Measurements from ENCODE around the gene SRCAP. TPM values are rescaled to one million over a fixed set of nuclear protein-coding genes. Genes with fewer than 3 reads are reported as not detected.

Gene SRCAP
- polyA plus RNA-seq, 1 of the 3 experiments (the other 2 are of a cell fraction), result 5.6 TPM

DNA sequence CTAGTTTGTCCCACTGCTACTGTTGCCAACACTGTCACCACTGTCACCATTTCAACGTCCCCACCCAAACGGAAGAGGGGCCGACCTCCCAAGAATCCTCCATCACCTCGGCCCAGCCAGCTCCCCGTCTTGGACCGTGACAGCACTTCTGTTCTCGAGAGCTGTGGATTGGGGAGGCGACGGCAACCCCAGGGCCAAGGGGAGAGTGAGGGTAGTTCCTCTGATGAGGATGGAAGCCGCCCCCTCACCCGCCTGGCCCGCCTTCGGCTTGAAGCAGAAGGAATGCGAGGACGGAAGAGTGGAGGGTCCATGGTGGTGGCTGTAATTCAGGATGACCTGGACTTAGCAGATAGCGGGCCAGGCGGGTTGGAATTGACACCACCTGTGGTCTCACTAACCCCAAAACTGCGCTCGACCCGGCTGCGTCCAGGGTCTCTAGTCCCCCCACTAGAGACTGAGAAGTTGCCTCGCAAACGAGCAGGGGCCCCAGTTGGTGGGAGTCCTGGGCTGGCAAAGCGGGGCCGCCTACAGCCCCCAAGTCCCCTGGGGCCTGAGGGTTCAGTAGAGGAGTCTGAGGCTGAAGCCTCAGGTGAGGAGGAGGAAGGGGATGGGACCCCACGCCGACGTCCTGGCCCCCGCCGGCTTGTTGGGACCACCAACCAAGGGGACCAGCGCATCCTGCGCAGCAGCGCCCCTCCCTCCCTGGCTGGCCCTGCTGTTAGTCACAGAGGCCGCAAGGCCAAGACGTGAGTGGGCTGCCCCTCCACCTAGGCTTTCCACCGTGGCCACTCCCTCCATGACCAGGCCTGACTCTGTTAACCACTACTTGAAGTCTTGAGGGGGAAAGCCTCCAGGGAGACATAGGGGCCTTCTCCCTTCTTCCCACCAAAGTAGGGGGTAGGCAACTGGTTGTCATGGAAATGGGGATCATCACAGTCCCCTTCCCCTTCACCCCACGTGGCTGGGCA lies 40.3 kb downstream of the SRCAP start:
- Histone ChIP-seq H3K27me3 (ENCODE audit: insufficient read depth) (no peaks in the 10 kb centered on the region), H2AFZ (ENCODE audit: low read depth) (no peak overlapping the region), H3K9me3 (no peaks in the 10 kb centered on the region), H4K20me1 (ENCODE audit: insufficient read depth) (0 out of 2 replicates have a peak, but pooled peaks cover 7% of the 10 kb centered on the region), H3K4me1 (ENCODE audit: control insufficient read depth in 1 of 2, insufficient read depth in 2 of 2, low read depth in 1 of 2, low read length in 1 of 2) (peaks cover 11 to 21% of the 10 kb centered on the region in 2 experiments; a peak in 3 of 4 replicates), H3K27ac (ENCODE audit: low read depth in 2 of 2, low read length in 1 of 2) (peak overlapping the region in 1 of 2 experiments; percentile 87; a peak in 2 of 4 replicates), H3K79me2 (ENCODE audit: insufficient read depth) (peaks cover 5% of the 10 kb centered on the region; the same call in 1 of the 2 replicates), H3K36me3 (replicated peaks in 1 of 2; ENCODE audit: control insufficient read depth in 1 of 2, insufficient read depth in 2 of 2, low read length in 1 of 2) (peaks cover 18 to 58% of the 10 kb centered on the region in 2 experiments), H3K4me3 (ENCODE audit: low read depth in 2 of 2, low read length in 1 of 2) (no peak overlapping the region), H3F3A (replicated peaks; ENCODE audit: insufficient read depth) (peaks cover 26% of the 10 kb centered on the region), H3K9me2 (no peaks in the 10 kb centered on the region), H3K9ac (no peak overlapping the region), H3K4me2 (no peak overlapping the region)
- no peak for DNase-seq
- TF ChIP-seq, protein P1, sequence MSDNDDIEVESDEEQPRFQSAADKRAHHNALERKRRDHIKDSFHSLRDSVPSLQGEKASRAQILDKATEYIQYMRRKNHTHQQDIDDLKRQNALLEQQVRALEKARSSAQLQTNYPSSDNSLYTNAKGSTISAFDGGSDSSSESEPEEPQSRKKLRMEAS (IDR thresholded peaks at IDR 0.05; ENCODE audit: low read depth), result no peak
- TF ChIP-seq EP300 (IDR thresholded peaks at IDR 0.05; ENCODE audit: borderline replicate concordance in 1 of 2, low read depth in 1 of 2, low read length in 1 of 2), result no peak
- no peak for TF ChIP-seq GATA2 (CRISPR knock-in tag; IDR thresholded peaks at IDR 0.05)
- no peak for TF ChIP-seq FOSL2 (IDR thresholded peaks at IDR 0.05; ENCODE audit: borderline replicate concordance, low read depth)
- no peak for TF ChIP-seq TEAD4 (IDR thresholded peaks at IDR 0.05; ENCODE audit: borderline replicate concordance, insufficient read depth)
- TF ChIP-seq ELF1 (IDR thresholded peaks at IDR 0.05), result no peak
- TF ChIP-seq JUND (IDR thresholded peaks at IDR 0.05), result no peak
- no peak for TF ChIP-seq RAD21 (IDR thresholded peaks at IDR 0.05; ENCODE audit: low read length)
- no peak for TF ChIP-seq NFIC (IDR thresholded peaks at IDR 0.05; ENCODE audit: borderline replicate concordance)
- TF ChIP-seq FOXM1 (IDR thresholded peaks at IDR 0.05; ENCODE audit: low read depth), result no peak
- no peak for TF ChIP-seq SIN3A (IDR thresholded peaks at IDR 0.05; ENCODE audit: borderline replicate concordance, low read depth, low read length)
- no peak for TF ChIP-seq RFX5 (IDR thresholded peaks at IDR 0.05; ENCODE audit: low read length)
- TF ChIP-seq, protein P2, sequence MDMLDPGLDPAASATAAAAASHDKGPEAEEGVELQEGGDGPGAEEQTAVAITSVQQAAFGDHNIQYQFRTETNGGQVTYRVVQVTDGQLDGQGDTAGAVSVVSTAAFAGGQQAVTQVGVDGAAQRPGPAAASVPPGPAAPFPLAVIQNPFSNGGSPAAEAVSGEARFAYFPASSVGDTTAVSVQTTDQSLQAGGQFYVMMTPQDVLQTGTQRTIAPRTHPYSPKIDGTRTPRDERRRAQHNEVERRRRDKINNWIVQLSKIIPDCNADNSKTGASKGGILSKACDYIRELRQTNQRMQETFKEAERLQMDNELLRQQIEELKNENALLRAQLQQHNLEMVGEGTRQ (IDR thresholded peaks at IDR 0.05; ENCODE audit: borderline replicate concordance, low read depth, low read length), result no peak
- TF ChIP-seq, protein P3, sequence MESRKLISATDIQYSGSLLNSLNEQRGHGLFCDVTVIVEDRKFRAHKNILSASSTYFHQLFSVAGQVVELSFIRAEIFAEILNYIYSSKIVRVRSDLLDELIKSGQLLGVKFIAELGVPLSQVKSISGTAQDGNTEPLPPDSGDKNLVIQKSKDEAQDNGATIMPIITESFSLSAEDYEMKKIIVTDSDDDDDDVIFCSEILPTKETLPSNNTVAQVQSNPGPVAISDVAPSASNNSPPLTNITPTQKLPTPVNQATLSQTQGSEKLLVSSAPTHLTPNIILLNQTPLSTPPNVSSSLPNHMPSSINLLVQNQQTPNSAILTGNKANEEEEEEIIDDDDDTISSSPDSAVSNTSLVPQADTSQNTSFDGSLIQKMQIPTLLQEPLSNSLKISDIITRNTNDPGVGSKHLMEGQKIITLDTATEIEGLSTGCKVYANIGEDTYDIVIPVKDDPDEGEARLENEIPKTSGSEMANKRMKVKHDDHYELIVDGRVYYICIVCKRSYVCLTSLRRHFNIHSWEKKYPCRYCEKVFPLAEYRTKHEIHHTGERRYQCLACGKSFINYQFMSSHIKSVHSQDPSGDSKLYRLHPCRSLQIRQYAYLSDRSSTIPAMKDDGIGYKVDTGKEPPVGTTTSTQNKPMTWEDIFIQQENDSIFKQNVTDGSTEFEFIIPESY (IDR thresholded peaks at IDR 0.05; ENCODE audit: borderline replicate concordance, low read depth), result no peak
- no peak for TF ChIP-seq TAF1 (IDR thresholded peaks at IDR 0.05; ENCODE audit: borderline replicate concordance, low read depth, low read length)
- WGBS (ENCODE audit: low lambda C conversion rate), result 94% methylated on average over 24 of the region's 37 CpGs
- POLR2A ChIA-PET, result interaction anchor here (0.7 kb wide), 1 partner anchor 11 kb away, joined by 3 read pairs; no protein-coding TSS in a partner anchor
- CTCF ChIA-PET, result no interaction called here
